ENCODE data around the gene MPV17.
"Not testable (repeated sequence)": the region's sequence is repeated elsewhere in the genome, so short reads cannot be mapped to it uniquely, and the experiment has no call there.

The MPV17 gene

GRCh38 chr2:27322301-27322765 is 564 bp downstream of the MPV17 start:
- no peak for DNase-seq

GRCh38 chr2:27320958-27321543 is 1.8 kb downstream of the MPV17 start:
- no peak for DNase-seq

GRCh38 chr2:27319839-27320238 is 3.1 kb downstream of the MPV17 start:
- DNase-seq, result not testable (repeated sequence)

- no peak for DNase-seq
Observed at GRCh38 chr2:27316655-27317412, 6.1 kb downstream of the MPV17 start.

- DNase-seq, result no peak
Observed at GRCh38 chr2:27315122-27315521, 7.8 kb downstream of the MPV17 start.

GRCh38 chr2:27314709-27315108 is 8.2 kb downstream of the MPV17 start:
- DNase-seq, result no peak

- DNase-seq, result no peak
Observed at GRCh38 chr2:27313882-27314645, 8.8 kb downstream of the MPV17 start.

- DNase-seq, result no peak
Observed at GRCh38 chr2:27312152-27312551, 10.7 kb downstream of the MPV17 start.

- no peak for DNase-seq
Observed at GRCh38 chr2:27309651-27310050, 13.2 kb downstream of the MPV17 start.

GRCh38 chr2:27308359-27308881 is 14.5 kb downstream of the MPV17 start, which contains the start of gene UCN:
UCN (minus strand) TSS chr2:27308445; CDS start chr2:27307895, 550 bp downstream.
- DNase-seq, result no peak

GRCh38 chr2:27307545-27308358 is 15.1 kb downstream of the MPV17 start:
- DNase-seq, result no peak

- no peak for DNase-seq
Observed at GRCh38 chr2:27307287-27307544, 15.7 kb downstream of the MPV17 start.

- DNase-seq, result no peak
Observed at GRCh38 chr2:27306573-27307286, 16.2 kb downstream of the MPV17 start.

GRCh38 chr2:27306136-27306535 is 16.8 kb downstream of the MPV17 start:
- DNase-seq, result no peak

- DNase-seq, result no peak
Observed at GRCh38 chr2:27305516-27305915, 17.4 kb downstream of the MPV17 start.

- no peak for DNase-seq
Observed at GRCh38 chr2:27304488-27305240, 18.2 kb downstream of the MPV17 start.

GRCh38 chr2:27303093-27304025 is 19.5 kb downstream of the MPV17 start:
- DNase-seq, result peak; percentile 14

- not testable (repeated sequence) for DNase-seq
Observed at GRCh38 chr2:27300606-27301005, 22.3 kb downstream of the MPV17 start.

- DNase-seq, result no peak
Observed at GRCh38 chr2:27298391-27299080, 24.4 kb downstream of the MPV17 start.

- DNase-seq, result no peak
Observed at GRCh38 chr2:27297195-27297594, 25.7 kb downstream of the MPV17 start.
